ENCODE data around the gene MMP1.

- TF ChIP-seq CTCF (optimal IDR thresholded peaks at IDR 0.05 in 1 of 3, IDR thresholded peaks at IDR 0.05 in 1 of 3, conservative IDR thresholded peaks at IDR 0.05 in 1 of 3; ENCODE audit: extremely low read depth in 1 of 3, insufficient read depth in 2 of 3, low read length in 3 of 3) (no peak), EZH2 (IDR thresholded peaks at IDR 0.05; ENCODE audit: low read length) (no peak)
Observed at GRCh38 chr11:102837646-102838045, 39.7 kb upstream of the MMP1 start.

Data from keratinocyte (primary cell).